Activated T-cell treated with anti-CD3 and anti-CD28 coated beads for 48 hours (primary cell): ENCODE data around the gene FRYL.
"Not testable (repeated sequence)": the region's sequence is repeated elsewhere in the genome, so short reads cannot be mapped to it uniquely, and the experiment has no call there.

Experiments
- DNase-seq: peaks from one replicate; pipeline ENCODE4 v3.0.0-alpha.2; 2020; ENCODE audit warnings: low read depth

The FRYL gene

DNA sequence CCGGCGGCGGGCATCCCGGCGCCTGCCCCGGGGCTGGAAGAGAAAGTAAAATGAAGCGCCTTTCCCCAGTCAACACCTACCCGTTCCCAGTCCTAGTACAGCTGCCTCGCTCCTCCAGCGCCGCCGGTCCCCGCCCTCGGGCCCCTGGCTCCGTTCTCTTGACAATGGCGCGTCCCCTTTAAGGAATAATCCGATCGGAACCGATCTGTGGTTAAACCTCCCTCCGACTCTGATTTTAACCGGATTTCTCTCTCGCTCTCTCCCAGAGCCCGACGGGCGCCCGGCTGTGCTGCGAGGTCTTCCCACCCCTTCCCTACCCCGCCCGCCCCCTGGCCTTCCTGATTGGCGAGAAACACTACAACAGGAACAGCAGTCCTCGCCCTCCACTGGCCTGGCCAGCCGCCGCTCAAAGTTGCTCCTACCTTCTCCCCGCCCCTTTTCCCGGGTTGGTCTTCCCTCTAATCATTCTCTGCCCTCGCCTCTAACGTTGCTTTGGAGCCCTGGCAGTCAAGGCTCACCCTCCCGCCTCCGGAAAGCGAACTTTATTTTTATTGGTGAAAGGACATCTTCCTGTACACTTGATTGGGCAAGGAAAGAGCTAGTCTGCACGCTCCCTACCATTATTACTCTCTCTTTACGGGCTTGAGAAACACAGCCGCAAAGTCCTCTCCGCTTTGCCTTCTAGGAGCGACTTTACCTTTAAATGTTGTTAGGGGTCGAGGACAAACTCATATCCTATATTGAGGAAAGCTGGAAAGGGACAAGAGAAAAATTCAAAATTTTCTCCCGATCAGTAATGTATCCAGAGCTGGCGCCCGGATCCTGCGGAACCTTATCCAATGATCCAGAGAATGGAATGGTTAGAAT lies at the start of gene FRYL:
TSS of gene FRYL (minus strand) at position 282 of the 867 bp plus-strand sequence. CDS start 145,869 bp downstream, outside the sequence.
- DNase-seq = peak; percentile 96

- DNase-seq = no peak
Measured at GRCh38 chr4:48827622-48828021, 47.5 kb upstream of the FRYL start.

DNA sequence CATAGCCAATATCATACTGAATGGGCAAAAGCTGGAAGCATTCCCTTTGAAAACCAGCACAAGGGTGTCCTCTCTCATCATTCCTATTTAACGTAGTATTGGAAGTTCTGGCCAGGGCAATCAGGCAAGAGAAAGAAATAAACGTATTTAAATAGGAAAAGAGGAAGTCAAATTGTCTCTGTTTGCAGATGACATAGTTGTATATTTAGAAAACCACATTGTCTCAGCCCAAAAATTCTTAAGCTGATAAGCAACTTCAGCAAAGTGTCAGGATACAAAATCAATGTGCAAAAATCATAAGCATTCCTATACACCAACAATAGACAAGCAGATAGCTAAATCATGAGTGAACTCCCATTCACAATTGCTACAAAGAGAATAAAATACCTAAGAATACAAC lies 41.4 kb upstream of the FRYL start:
- DNase-seq = not testable (repeated sequence)

GRCh38 chr4:48816971-48817370 lies 36.9 kb upstream of the FRYL start:
- DNase-seq = no peak

GRCh38 chr4:48816297-48816696 lies 36.2 kb upstream of the FRYL start:
- not testable (repeated sequence) for DNase-seq

- no peak for DNase-seq
Measured at GRCh38 chr4:48815483-48815882, 35.4 kb upstream of the FRYL start.

- no peak for DNase-seq
Measured at GRCh38 chr4:48813964-48814363, 33.9 kb upstream of the FRYL start.

DNA sequence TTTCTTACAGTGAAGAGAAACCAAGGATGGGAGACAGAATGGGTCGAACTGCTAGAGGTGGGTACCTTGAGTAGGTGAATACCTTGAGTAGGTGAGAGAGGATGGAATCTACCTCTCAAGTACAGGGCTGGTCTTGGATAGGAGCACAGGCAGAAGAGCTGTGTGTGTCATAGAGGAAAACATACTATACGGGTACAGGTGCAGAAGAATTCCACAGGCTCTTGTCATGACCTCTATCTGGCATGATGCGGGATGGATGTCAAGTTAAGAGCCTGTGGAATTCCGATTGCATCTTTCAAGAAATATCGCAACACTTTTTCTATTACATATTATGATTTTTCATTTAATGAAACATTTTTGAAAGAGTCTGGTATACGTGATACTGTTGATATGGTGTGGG lies 32.8 kb upstream of the FRYL start:
- no peak for DNase-seq

GRCh38 chr4:48804584-48805301 lies 24.7 kb upstream of the FRYL start:
- DNase-seq = no peak

DNA sequence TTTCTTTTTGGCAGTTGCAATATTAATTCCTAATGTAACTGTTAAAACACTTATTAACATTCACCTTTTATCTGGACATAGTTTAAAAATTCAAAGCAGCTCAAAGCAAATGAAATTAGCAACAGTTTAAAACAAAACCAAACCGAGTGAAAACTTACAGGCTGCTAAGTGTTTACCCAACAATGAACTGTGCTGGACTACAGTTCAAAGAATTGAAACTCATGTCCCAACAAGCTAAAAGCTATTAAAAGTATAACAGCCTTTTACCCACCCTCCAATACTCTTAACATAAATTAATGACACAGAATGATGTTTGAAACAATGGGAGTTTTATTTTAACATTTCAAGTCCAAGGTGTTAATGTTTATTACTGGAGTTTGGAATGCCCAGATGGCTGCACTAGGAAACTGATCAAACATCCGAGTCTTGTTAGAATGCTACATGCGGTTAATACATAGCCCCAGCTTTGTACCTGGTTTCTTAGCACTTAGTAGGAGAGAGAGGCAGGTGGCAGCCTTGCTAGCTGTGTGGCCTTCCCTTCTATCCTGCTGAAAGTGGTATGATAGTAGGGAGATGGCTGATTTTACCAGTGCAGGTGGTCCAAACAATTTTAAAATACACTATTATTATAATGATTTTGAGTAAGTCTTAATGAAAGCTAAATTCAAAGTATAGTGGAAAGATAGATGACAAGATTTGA lies 21.1 kb upstream of the FRYL start:
- no peak for DNase-seq

DNA sequence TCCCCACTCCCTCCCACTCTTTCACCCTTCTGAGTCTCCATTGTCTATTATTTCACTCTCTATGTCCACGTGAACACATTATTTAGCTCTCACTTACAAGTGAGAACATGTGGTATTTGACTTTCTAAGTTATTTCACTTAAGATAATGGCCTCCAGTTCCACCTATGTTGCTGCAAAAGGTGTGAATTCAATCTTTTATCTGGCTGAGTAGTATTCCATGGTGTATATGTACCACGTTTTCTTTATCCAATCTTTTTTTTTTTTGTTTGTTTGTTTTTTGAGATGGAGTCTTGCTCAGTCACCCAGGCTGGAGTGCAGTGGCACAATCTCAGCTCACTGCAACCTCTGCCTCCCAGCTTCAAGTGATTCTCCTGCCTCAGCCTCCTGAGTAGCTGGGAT lies 20.1 kb upstream of the FRYL start:
- not testable (repeated sequence) for DNase-seq

- DNase-seq = no peak
Measured at GRCh38 chr4:48799157-48799556, 19.1 kb upstream of the FRYL start.

GRCh38 chr4:48798117-48798516 lies 18.0 kb upstream of the FRYL start:
- DNase-seq = no peak

DNA sequence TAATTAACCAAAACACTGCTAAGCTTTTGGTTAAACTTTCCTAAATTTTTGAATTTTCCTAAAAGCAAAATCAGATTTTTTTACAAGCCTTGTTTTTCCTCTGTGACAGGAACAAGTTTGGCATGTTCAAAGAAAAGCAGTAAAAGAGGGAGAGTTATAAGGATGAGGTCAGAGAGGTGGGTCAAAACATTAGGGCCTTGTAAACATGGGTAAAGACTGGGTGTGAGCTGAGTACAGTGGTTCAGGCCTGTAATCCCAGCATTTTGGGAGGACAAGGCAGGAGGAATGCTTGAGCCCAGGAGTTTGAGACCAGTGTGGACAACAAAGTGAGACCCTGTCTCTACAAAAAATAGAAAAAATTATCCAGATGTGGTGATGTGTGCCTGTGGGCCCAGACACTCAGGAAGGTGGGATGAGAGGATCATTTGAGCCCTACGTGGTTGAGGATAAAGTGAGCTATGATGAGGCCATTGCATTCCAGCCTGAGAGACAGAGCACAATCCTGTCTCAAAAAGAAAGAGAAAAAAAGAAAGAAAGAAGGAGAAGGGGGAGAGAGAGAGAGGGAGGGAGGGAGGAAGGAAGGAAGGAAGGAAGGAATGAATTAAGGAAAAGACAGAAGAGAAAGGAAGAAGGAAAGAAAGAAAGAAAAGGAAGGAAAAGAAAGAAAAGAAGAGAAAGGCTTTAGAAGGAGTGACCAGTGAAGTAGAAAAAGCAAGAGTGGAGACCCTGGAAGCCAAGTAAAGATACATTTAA lies 17.0 kb upstream of the FRYL start:
- no peak for DNase-seq

GRCh38 chr4:48796191-48796926 lies 16.3 kb upstream of the FRYL start:
- DNase-seq = no peak

DNA sequence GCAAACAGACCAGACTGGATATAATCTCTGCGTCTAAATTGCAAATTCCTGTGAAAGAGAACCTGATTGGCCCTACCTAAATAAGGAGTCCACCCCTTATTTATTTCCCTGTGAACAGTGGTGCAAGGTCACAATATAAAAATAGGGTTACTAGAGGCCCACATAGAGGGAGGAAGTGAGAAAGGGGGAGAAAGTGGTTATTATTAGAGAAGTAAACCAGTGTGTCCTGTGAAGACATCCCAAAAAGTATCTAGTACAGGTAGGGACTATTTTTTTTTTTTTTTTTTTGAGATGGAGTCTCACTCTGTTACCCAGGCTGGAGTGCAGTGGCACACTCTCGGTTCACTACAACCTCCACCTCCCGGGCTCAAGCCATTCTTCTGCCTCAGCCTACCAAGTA lies 15.0 kb upstream of the FRYL start:
- DNase-seq = no peak

DNA sequence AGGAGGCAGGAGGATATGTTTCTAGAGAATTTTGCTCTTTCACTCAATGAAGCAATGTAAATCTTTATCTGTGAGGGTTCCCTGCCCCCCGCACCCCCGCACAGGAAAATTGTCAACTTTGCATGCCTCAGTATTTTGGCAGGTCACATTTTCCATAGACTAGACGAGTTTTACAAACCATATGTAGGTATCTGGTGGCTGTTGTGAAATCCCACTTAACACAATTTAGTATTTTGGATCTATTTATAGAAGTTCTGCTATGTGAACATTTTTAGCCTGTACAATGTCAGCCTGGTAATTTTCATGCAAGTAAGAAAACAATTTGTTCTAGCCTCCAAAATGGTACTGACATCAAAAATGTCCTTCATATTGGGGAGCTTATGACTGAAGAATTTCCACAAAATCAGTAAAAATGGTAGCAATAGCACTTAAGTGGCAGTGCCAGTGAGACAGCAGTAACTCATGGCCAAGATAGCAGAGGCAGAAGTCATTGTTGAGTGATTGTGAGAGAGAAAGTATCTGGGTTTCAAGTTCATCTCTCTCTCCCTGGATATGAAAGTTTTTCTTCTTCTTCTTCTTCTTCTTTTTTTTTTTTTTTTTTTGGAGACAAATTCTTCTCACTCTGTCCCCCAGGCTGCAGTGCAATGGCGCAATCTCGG lies 12.4 kb upstream of the FRYL start:
- no peak for DNase-seq

DNA sequence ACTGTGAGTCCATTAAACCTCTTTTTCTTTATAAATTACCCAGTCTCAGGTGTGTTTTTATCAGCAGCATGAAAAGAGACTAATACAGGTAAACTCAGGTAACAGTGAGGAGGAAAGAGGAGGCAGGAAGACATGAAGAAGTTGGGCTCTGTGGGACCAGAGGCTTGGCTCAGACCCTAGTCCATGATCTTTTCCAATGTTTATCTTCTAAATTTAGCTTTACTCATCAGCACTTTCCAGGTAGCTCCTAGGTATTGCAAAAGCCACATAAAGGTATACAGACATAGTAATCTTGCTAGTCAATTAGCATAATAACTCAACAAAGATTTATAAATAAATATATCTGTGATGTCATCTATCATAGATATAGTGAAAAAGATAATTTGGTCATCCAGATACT lies 11.2 kb upstream of the FRYL start:
- no peak for DNase-seq

DNA sequence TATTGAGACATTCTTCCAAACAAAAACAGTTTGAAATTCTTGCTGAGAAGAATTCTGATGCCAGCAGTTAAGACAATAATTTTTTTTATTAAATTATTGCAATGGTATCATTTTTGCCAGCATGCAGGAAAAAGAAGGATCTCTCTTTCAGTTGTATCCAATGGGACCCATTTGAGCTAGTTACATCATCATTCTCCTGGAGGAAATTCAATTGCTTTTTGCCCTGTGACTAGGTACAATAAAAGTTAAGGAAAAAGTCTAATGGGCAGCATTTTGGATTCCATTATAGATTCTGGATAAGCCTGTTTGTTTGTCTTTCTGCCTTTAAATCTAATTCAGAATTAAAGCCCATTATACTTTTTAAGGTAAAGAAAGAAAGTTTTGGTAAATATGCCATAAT lies 10.5 kb upstream of the FRYL start:
- DNase-seq = no peak

DNA sequence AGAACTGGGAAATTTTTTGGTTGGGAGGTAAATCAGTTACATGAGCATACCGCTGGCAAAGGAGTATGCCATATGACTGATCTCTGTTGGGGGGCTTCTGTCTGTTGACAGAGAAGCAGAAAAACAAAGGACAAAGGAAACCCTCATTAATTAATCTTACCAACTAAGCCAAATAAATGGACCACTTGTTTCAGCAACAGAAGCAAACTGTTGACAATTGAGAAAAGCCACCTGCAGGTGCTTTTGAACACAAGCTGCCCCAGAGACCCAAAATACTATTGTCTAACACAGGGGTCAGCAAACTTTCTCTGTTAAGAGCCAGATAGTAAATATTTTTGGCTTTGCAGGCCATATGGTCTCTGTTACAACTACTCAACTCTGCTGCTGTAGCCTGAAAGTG lies 7.0 kb upstream of the FRYL start:
- DNase-seq = no peak

GRCh38 chr4:48786549-48786948 lies 6.5 kb upstream of the FRYL start:
- DNase-seq = no peak
